Spinal cord (tissue), 10 donors: ENCODE data around the gene SLC26A2. TPM values are rescaled to one million over a fixed set of nuclear protein-coding genes. Genes with fewer than 3 reads are reported as not detected.

Experiments used
- DNase-seq, 6 donors: peaks; one replicate each; pipeline versions ENCODE4 v3.0.0 to v3.0.0-alpha.2; 2013 to 2015; ENCODE audit warnings: low spot score in 6 of 6, low read depth in 4 of 6
- H3K27ac ChIP-seq: one replicate; pipeline ENCODE4 v1.5.1; 2013; ENCODE audit warnings: low read depth, low read length, control low read depth
- H3K27me3 ChIP-seq: one replicate; pipeline ENCODE4 v1.6.1; 2013; ENCODE audit warnings: low read length; ENCODE audit not compliant: control insufficient read depth, insufficient read depth
- H3K36me3 ChIP-seq: one replicate; pipeline ENCODE4 v1.6.1; 2013; ENCODE audit warnings: low read length; ENCODE audit not compliant: control insufficient read depth, insufficient read depth
- H3K4me1 ChIP-seq: one replicate; pipeline ENCODE4 v1.6.1; 2013; ENCODE audit warnings: low read length; ENCODE audit not compliant: control insufficient read depth, insufficient read depth
- H3K4me3 ChIP-seq: one replicate; pipeline ENCODE4 v1.5.1; 2013; ENCODE audit warnings: low read depth, low read length, control low read depth
- H3K9me3 ChIP-seq: one replicate; pipeline ENCODE4 v1.6.1; 2013; ENCODE audit warnings: low read length; ENCODE audit not compliant: control insufficient read depth, insufficient read depth
- WGBS: methylation state at CpG from one replicate; pipeline ENCODE4 v1.1.5; 2013; ENCODE audit warnings: missing lambda C conversion rate; ENCODE audit not compliant: insufficient coverage; 5-methylcytosine and 5-hydroxymethylcytosine counted together
- polyA plus RNA-seq, 2 donors: library from polyadenylated mRNA; unstranded; fragments of 120-200 nt; gene quantifications; one replicate each; pipeline ENCODE4 v1.2.1, GENCODE V29; 2013; ENCODE audit not compliant: insufficient read length in 2 of 2
- total RNA-seq, 2 donors: library from RNA; depleted of rRNA in 1 of 2; stranded (reverse); fragments of 120-200 nt in 1 of 2; fragments of >200 nt in 1 of 2; gene quantifications; one replicate each; pipeline versions ENCODE4 v1.2.3 to v1.2.4, GENCODE V29; 2013 to 2014
- donor health status: healthy.

Gene SLC26A2
- total and polyA plus RNA-seq, 4 donors = 9.3 to 173 (median 51.8) TPM

DNA sequence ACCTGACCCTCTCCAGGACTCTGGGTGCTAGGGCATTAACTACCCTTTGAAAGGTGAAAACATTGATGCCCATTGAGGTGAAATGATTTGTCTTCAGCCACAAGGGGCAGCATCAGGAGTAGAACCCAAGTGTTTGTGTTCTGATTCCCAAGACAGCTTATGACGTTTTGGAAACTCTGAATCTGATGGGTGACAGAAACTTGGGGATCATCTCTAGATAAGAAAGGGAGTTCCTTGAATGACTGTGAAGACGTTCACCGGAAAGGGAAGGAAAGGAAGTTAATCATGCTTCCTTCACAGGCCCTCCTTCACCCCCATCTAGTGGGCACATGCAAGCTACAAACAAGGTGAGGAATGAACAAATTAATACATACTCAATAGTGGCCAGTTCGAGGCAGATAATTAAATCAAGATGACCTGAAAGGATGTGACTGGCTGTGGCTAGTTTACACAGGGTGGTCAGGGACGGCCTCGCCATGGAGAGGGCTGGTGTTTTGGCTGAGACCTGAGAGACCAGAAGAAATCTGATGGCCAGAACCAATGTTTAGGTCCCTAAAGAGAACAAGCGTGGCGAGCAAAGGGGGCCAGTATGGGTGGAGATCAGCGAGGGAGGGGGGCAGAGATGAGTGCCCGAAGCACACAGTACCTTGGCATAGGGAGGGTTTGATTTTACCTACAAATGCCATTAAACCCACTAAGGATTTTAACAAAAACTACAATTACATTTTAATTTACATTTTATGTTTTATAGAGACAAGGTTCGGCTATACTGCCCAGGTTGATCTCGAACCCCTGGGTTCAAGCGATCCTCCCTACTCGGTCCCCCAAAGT, 937 bp upstream of the SLC26A2 start:
- peaks cover 15% of the 10 kb centered on the region for H3K4me1 ChIP-seq
- 32% methylated on average over 7 of the region's 14 CpGs for WGBS
- H3K27ac ChIP-seq = peak overlapping the region; percentile 84
- peak overlapping the region; percentile 88 for H3K4me3 ChIP-seq
- no peaks in the 10 kb centered on the region for H3K9me3 ChIP-seq
- peak in 2 of 6 donors; percentile 60 to 65 for DNase-seq
- no peaks in the 10 kb centered on the region for H3K36me3 ChIP-seq
- H3K27me3 ChIP-seq = no peaks in the 10 kb centered on the region

DNA sequence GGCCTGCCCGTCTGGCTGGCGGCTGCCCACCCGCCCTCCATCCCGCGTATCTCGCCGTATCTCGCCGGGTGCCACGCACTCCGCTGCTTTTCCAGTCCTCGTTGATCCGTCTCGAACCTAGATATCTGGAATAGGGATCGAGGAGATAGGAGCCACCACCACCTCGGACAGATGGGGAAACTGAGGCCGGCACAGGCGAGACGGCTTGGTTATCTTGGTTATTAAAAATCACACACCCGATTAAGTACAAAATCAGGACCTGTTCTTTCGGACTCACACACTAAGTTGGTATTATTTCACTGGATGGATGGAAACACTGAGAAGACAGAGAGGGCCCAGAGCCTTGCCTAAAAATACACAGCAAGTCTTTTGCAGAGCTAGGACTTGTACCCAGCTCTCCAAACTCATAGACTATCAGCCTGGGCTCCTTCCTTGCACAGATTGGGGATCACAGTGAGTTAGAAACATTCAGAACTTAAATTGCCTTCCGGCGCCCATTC, 678 bp downstream of the SLC26A2 start:
- H3K4me3 ChIP-seq = peak overlapping the region; percentile 88
- H3K4me1 ChIP-seq = peaks cover 15% of the 10 kb centered on the region
- no peaks in the 10 kb centered on the region for H3K36me3 ChIP-seq
- DNase-seq = no peak
- 1% methylated on average over 15 of the region's 23 CpGs for WGBS
- H3K9me3 ChIP-seq = no peaks in the 10 kb centered on the region
- H3K27ac ChIP-seq = peak overlapping the region; percentile 64
- no peaks in the 10 kb centered on the region for H3K27me3 ChIP-seq

DNA sequence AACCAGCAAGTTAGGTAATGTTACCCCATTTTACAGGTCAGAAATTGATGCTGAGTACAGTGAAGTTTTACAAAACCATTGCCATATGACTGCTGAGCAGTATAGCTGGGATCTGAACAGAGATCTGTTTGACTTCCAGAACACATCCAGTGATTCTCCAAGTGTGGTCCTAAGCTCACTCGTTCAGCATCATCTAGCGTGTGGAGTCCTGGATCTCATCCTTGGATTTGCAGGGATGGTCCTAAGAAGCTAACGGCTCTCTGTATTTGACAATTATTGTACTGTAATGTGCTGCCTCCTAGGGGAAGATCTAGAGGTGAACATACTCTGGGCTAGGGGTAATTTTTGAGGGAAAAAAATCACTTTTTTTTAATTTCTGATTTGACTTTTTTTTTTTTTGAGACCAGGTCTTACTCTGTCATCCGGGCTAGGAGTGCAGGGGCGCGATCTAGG, 1.4 kb downstream of the SLC26A2 start:
- H3K9me3 ChIP-seq = no peaks in the 10 kb centered on the region
- H3K36me3 ChIP-seq = no peaks in the 10 kb centered on the region
- no peak overlapping the region for H3K27ac ChIP-seq
- DNase-seq = peak in 2 of 6 donors; percentile 78 to 79
- no peaks in the 10 kb centered on the region for H3K27me3 ChIP-seq
- peak overlapping the region; percentile 88 for H3K4me3 ChIP-seq
- WGBS = 50% methylated on average over 6 of the region's 6 CpGs
- peaks cover 15% of the 10 kb centered on the region for H3K4me1 ChIP-seq

DNA sequence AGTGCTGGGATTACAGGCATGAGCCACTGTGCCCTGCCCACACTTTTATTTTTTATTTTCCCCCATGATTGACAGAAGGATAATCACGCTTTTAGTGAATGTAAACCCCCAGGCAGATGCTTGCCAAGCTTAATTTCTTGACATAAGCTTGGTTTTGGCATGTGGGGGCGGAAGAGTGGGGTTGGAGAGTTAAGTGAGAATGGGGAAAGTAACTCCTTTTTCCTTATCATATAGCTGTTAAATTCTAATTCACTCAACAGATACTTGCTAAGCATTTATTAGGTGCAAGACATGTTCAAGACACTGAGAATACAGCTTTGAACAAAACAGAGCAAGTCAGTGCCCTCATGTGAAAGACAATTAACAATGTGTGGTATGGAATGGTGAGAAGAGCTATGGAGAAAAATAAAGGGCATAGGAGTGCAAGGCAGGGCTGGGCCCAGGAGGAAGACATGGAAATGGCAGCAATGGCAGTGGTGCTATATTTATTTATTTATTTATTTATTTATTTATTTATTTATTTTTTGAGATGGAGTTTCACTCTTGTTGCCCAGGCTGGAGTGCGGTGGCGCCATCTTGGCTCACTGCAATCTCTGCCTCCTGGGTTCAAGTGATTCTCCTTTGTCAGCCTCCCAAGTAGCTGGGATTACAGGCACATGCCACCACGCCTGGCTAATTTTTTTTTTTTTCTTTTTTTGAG, 2.2 kb downstream of the SLC26A2 start:
- no peak for DNase-seq
- H3K27ac ChIP-seq = no peak overlapping the region
- H3K9me3 ChIP-seq = no peaks in the 10 kb centered on the region
- peaks cover 15% of the 10 kb centered on the region for H3K4me1 ChIP-seq
- H3K27me3 ChIP-seq = no peaks in the 10 kb centered on the region
- no peak overlapping the region for H3K4me3 ChIP-seq
- no peaks in the 10 kb centered on the region for H3K36me3 ChIP-seq
- WGBS = 100% methylated on average over 3 of the region's 5 CpGs

DNA sequence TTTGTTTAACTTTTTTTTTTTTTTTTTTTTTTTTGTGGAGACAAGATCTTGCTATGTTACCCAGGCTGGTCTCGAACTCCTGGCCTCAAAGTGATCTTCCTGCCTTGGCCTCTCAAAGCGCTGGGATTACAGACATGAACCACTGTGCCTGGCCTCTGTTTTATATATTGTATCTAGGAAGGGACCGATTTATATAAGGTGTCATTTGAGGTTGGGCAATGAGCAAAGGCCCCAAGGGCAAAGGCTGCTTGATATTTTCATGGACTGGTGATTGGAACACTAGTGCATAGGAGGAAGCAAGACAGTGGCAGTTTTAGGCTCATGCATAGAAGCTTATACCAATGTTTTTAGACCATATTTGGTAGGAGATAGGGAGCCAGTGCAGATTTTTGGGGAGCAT, 3.2 kb downstream of the SLC26A2 start:
- Histone ChIP-seq H3K36me3 (no peaks in the 10 kb centered on the region), H3K4me3 (no peak overlapping the region), H3K9me3 (no peaks in the 10 kb centered on the region), H3K27me3 (no peaks in the 10 kb centered on the region), H3K27ac (no peak overlapping the region), H3K4me1 (peaks cover 15% of the 10 kb centered on the region)
- no peak for DNase-seq
- WGBS = 96% methylated on average over 3 of the region's 3 CpGs

DNA sequence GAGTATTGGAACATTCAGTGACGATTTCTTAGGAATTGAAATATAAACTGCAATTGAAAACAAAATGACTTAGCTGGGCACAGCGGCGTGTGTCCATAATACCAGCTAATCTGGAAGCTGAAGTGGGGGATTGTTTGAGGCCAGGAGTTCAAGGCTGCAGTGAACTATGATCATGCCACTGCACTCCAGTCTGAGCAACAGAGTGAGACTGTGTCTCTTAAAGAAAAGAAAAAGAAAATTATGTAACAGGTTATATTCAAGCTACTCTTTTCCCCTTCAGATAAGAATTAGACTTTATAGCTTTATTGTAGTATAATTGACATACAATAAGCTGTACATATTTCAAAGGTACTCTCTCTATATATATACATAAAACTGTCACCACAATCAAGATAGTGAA, 6.4 kb downstream of the SLC26A2 start:
- no peaks in the 10 kb centered on the region for H3K27me3 ChIP-seq
- WGBS = 83% methylated on average over 3 of the region's 3 CpGs
- H3K9me3 ChIP-seq = no peaks in the 10 kb centered on the region
- DNase-seq = no peak
- no peak overlapping the region for H3K4me3 ChIP-seq
- H3K27ac ChIP-seq = no peak overlapping the region
- H3K36me3 ChIP-seq = no peaks in the 10 kb centered on the region
- H3K4me1 ChIP-seq = no peaks in the 10 kb centered on the region

DNA sequence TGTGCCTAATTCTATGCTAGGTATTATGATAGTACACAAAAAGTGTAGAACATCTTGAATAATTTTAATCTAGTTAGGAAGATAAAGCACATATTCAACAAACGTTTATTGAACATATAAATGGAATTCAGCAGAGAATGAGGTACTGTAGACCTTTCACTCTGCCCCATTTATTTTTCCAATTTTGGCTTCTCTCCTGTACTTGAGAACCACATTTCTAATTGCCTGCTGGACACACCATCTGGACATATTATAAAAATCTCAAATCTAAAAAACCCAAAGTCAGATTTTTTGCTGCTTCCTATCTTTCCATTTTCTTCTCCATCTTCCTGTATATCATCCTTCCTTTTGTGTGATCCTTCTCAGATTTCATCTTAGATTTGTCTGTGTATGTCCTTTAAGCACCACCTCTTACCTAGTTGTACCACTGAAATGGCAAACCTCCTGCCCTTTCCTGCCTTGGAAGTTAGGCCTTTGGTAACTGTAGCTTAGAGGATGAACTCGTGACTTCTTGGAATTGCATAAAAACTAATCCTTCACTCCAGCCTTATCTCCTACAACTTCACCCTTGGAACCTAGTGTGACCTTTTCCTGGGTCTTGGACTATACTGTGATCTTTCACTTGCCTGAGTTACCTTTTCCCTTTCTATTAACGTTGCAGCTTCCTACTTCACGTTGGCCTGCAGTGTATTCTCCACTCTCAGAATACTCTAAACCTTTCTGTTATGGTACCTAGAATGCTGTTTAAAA, 8.8 kb downstream of the SLC26A2 start:
- WGBS = 89% methylated on average over 1 of the region's 4 CpGs
- Histone ChIP-seq H3K9me3 (no peaks in the 10 kb centered on the region), H3K4me1 (no peaks in the 10 kb centered on the region), H3K36me3 (no peaks in the 10 kb centered on the region), H3K4me3 (no peak overlapping the region), H3K27me3 (no peaks in the 10 kb centered on the region), H3K27ac (no peak overlapping the region)
- DNase-seq = no peak

DNA sequence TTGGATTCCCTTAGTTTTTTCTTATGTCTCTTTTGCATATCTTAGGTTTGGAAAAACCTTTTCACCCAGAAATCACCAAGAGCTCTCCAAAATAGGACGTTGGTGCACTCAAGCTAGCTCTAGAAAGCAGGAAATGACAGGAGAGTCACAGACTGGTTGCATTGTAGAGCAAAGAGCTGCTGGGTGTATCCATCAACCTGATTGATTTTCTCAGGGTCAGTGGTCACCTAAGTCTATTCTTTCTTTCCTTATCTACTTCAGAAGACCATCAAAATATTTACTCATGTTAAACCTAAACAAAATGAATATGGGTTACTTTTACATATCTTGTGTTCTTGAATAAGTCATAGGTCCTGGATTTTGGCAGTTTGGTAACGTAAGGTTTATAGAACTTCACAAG, 14.9 kb downstream of the SLC26A2 start:
- H3K36me3 ChIP-seq = peaks cover 4% of the 10 kb centered on the region
- H3K27me3 ChIP-seq = no peaks in the 10 kb centered on the region
- DNase-seq = no peak
- 70% methylated on average over 2 of the region's 2 CpGs for WGBS
- H3K27ac ChIP-seq = no peak overlapping the region
- H3K4me3 ChIP-seq = no peak overlapping the region
- H3K9me3 ChIP-seq = no peaks in the 10 kb centered on the region
- H3K4me1 ChIP-seq = no peaks in the 10 kb centered on the region

DNA sequence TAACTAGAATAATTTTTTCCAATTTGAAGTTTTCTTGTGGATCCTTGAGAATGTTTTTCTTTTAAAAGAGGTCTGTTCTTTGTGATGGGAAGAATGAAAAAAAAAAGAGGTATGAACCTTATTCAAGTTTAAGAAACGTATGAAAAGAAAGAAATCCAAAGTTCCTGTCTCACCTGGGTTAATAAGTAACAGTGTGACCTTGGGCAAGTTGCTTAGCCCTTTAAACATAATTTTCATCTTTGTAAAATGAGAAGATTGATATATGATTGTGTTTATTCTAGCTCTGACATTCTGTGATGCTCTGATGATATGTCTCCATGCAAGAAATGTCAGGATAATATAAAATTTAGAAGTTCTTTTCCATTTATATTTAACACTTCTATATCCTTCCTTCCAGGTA, 19.3 kb downstream of the SLC26A2 start:
- H3K27me3 ChIP-seq = no peaks in the 10 kb centered on the region

More for the DNA sequence above, 19.3 kb downstream of the SLC26A2 start:
- WGBS = no CpG with 5 or more reads among the region's 1 CpG
- Histone ChIP-seq H3K4me1 (no peaks in the 10 kb centered on the region), H3K36me3 (peaks cover 8% of the 10 kb centered on the region), H3K9me3 (no peaks in the 10 kb centered on the region), H3K27ac (no peak overlapping the region), H3K4me3 (no peak overlapping the region)
- no peak for DNase-seq
